ENCODE measurements around the gene DDX10.

DDX10 gene

GRCh38 chr11:108914211-108914610 lies 249.3 kb downstream of the DDX10 start:
- no peak for TF ChIP-seq CTCF (IDR thresholded peaks at IDR 0.05; ENCODE audit: borderline replicate concordance, insufficient read depth, low read depth, low read length)
- no peak overlapping the region for H3K4me3 ChIP-seq (ENCODE audit: low read depth, low read length)

GRCh38 chr11:108914981-108915380 lies 250.1 kb downstream of the DDX10 start:
- no peak for TF ChIP-seq CTCF (IDR thresholded peaks at IDR 0.05; ENCODE audit: borderline replicate concordance, insufficient read depth, low read depth, low read length)
- H3K4me3 ChIP-seq (ENCODE audit: low read depth, low read length): no peak overlapping the region

GRCh38 chr11:108915666-108916065 lies 250.8 kb downstream of the DDX10 start:
- H3K4me3 ChIP-seq (ENCODE audit: low read depth, low read length): no peak overlapping the region
- TF ChIP-seq CTCF (IDR thresholded peaks at IDR 0.05; ENCODE audit: borderline replicate concordance, insufficient read depth, low read depth, low read length): no peak

GRCh38 chr11:108916290-108916689 lies 251.4 kb downstream of the DDX10 start:
- H3K4me3 ChIP-seq (ENCODE audit: low read depth, low read length): no peak overlapping the region
- TF ChIP-seq CTCF (IDR thresholded peaks at IDR 0.05; ENCODE audit: borderline replicate concordance, insufficient read depth, low read depth, low read length): no peak

GRCh38 chr11:108916935-108917334 lies 252.1 kb downstream of the DDX10 start:
- no peak for TF ChIP-seq CTCF (IDR thresholded peaks at IDR 0.05; ENCODE audit: borderline replicate concordance, insufficient read depth, low read depth, low read length)
- H3K4me3 ChIP-seq (ENCODE audit: low read depth, low read length): no peak overlapping the region

- H3K4me3 ChIP-seq (ENCODE audit: low read depth, low read length): no peak overlapping the region
- TF ChIP-seq CTCF (IDR thresholded peaks at IDR 0.05; ENCODE audit: borderline replicate concordance, insufficient read depth, low read depth, low read length): no peak
Measured at GRCh38 chr11:108921211-108921610, 256.3 kb downstream of the DDX10 start.

- no peak for TF ChIP-seq CTCF (IDR thresholded peaks at IDR 0.05; ENCODE audit: borderline replicate concordance, insufficient read depth, low read depth, low read length)
- H3K4me3 ChIP-seq (ENCODE audit: low read depth, low read length): no peak overlapping the region
Measured at GRCh38 chr11:108922241-108922640, 257.4 kb downstream of the DDX10 start.
